Activated CD8-positive, alpha-beta T cell treated with anti-CD3 and anti-CD28 coated beads, Interleukin-2, amount 10 ng/mL, durations not matched to agents 7 days and 5 days (primary cell): ENCODE measurements around the gene SCART1. TPM values are rescaled to one million over a fixed set of nuclear protein-coding genes. Genes with fewer than 3 reads are reported as not detected.

Experiments used
- ATAC-seq: fragments of 150-1000 bp; cut with Tn5 transposase; one replicate; pipeline ENCODE4 v1.10.0; 2021; ENCODE audit warnings: moderate library complexity
- CTCF ChIA-PET: fragments of 350-600 bp; sonication (Branson Sonifier 250); formaldehyde crosslinking; loops from one replicate; lab custom pipeline; 2021; ENCODE audit warnings: antibody characterized with exemption; lab: Charles Lee
- POLR2A ChIA-PET: fragments of 350-600 bp; sonication (Branson Sonifier 250); formaldehyde crosslinking; loops from one replicate; lab custom pipeline; 2021; ENCODE audit warnings: antibody characterized with exemption; lab: Charles Lee
- DNase-seq: peaks from one replicate; pipeline ENCODE4 v3.0.0-alpha.2; 2020
- H3K27ac Mint-ChIP-seq: one replicate; pipeline ENCODE4 v1.8.0; 2021; ENCODE audit warnings: mild to moderate bottlenecking, mixed read lengths
- H3K27me3 Mint-ChIP-seq: one replicate; pipeline ENCODE4 v1.8.0; 2021; ENCODE audit warnings: low read depth, mixed read lengths
- H3K36me3 Mint-ChIP-seq: one replicate; pipeline ENCODE4 v1.8.0; 2021; ENCODE audit warnings: low read depth, mixed read lengths
- H3K4me1 Mint-ChIP-seq: one replicate; pipeline ENCODE4 v1.8.0; 2021; ENCODE audit warnings: low read depth, mixed read lengths
- H3K4me3 Mint-ChIP-seq: one replicate; pipeline ENCODE4 v1.8.0; 2021; ENCODE audit warnings: mild to moderate bottlenecking, mixed read lengths
- H3K9me3 Mint-ChIP-seq: one replicate; pipeline ENCODE4 v1.8.0; 2022; ENCODE audit warnings: mixed read lengths; ENCODE audit not compliant: insufficient read depth
- total RNA-seq, 2 experiments: library from RNA; stranded (reverse); gene quantifications; one replicate each; pipeline ENCODE4 v1.2.3, GENCODE V29; 2021

The SCART1 gene
- total RNA-seq, 2 experiments from 2014 or later, result 2.0 to 2.7 TPM

DNA sequence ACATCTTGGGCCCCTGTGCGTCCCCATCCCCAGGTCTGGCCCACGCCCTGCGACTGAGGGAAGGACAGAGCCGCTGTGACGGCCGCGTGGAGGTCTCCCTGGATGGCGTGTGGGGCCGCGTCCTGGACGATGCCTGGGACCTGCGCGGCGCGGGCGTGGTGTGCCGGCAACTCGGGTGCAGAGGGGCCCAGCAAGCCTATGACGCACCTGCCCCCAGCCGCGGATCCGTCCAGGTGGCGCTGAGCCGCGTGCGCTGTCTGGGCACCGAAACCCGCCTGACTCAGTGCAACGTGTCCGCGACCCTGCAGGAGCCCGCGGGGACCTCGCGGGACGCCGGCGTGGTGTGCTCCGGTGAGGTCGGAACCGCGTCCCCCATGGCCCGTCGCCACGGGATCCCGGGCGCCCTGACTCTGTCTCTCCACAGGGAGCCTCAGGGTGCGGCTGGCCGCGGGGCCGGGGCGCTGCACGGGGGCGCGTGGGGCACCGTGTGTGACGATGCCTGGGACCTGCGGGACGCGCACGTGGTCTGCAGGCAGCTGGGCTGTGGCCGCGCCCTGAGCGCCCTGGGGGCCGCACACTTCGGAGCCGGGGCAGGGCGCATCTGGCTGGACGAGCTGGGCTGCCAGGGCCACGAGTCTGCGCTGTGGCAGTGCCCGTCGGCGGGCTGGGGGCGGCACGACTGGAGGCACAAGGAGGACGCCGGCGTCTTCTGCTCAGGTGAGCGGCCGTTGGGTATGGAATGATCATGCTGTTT, 5.9 kb downstream of the SCART1 start:
- no peak overlapping the region for H3K4me3 Mint-ChIP-seq
- no peaks in the 10 kb centered on the region for H3K27me3 Mint-ChIP-seq
- H3K9me3 Mint-ChIP-seq, result no peaks in the 10 kb centered on the region
- DNase-seq (no peak), ATAC-seq (no peak)
- ChIA-PET CTCF (no interaction called here), POLR2A (no interaction called here)
- H3K27ac Mint-ChIP-seq, result no peak overlapping the region
- no peaks in the 10 kb centered on the region for H3K4me1 Mint-ChIP-seq
- H3K36me3 Mint-ChIP-seq, result no peaks in the 10 kb centered on the region

DNA sequence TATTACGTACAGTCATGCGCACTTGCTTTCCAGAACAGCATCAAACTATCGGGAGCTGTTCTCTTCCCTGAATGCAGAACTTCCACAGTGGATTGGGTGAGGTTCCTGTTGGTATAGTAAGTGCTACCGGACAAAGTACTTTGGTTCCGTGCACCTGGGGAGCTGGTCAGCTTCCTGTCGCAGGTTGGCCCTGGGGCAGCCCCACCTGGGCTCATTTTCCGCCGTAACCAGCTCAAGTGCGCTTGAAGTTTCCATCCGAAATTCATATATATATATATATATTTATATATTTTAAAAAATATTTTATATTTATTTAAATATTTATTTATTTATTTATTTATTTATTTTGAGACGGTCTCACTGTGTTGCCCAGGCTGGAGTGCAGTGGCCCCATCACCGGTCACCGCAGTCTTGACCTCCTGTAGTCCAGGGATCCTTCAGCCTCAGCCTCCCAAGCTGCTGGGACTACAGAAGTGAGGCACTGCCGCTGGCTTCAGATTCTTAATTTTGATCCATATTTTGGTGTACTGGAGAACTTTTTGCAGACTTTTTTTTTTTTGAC, 6.5 kb downstream of the SCART1 start:
- Mint-ChIP-seq H3K9me3 (no peaks in the 10 kb centered on the region), H3K36me3 (no peaks in the 10 kb centered on the region)
- POLR2A ChIA-PET, result interaction anchor here (0.6 kb wide), 1 partner anchor 15 kb away, joined by 6 read pairs; no protein-coding TSS in a partner anchor

DNA sequence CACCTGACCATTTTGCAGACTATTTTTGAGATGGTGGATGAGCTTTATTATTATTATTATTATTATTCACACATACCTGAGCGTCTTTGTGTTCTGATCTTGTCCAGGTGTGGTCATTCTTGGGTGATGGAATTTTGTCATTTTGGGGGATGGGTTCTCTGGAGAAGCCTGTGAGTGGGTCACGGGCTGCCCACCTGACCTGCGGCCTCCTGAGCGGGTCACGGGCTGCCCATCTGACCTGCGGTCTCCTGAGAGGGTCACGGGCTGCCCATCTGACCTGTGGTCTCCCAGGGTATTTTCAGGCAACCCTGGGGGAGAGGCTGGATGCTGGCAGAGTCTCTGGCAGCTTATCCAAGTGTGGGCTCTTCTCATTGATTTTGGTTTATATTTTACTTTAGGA, 7.3 kb downstream of the SCART1 start:
- no peaks in the 10 kb centered on the region for H3K9me3 Mint-ChIP-seq
- no peak for DNase-seq
- H3K27ac Mint-ChIP-seq, result no peak overlapping the region
- CTCF ChIA-PET, result no interaction called here
- H3K27me3 Mint-ChIP-seq, result no peaks in the 10 kb centered on the region
- ATAC-seq, result no peak
- H3K4me1 Mint-ChIP-seq, result no peaks in the 10 kb centered on the region
- no peaks in the 10 kb centered on the region for H3K36me3 Mint-ChIP-seq
- POLR2A ChIA-PET, result interaction anchor here (0.5 to 0.6 kb wide), 2 partner anchors 14 to 142 kb away, joined by 3 to 6 read pairs; no protein-coding TSS in a partner anchor
- H3K4me3 Mint-ChIP-seq, result no peak overlapping the region

More for the DNA sequence above, 6.5 kb downstream of the SCART1 start:
- ATAC-seq, result no peak
- no peak for DNase-seq
- H3K27me3 Mint-ChIP-seq, result no peaks in the 10 kb centered on the region
- no peaks in the 10 kb centered on the region for H3K4me1 Mint-ChIP-seq
- CTCF ChIA-PET, result no interaction called here
- no peak overlapping the region for H3K27ac Mint-ChIP-seq
- H3K4me3 Mint-ChIP-seq, result no peak overlapping the region

DNA sequence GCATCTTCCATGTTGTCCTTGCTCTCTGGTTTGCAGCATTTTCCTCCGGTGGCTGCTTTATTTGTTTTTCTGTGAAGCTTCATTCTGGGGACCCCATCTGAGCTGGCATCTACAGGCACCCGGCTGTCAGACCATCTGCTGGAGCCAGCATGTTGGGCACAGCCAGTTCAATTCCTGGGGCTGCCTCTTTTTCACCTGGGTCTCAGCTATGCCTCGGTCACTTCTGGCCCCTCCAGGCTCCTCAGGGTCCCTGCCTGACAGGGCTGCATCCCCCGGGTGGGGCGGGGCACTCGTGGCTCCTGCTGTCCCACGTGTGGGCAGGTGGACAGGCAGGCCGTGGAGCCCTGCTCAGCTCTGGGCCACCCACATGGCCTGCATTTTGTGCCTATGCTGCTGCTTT, 8.1 kb downstream of the SCART1 start:
- H3K27me3 Mint-ChIP-seq, result no peaks in the 10 kb centered on the region

DNA sequence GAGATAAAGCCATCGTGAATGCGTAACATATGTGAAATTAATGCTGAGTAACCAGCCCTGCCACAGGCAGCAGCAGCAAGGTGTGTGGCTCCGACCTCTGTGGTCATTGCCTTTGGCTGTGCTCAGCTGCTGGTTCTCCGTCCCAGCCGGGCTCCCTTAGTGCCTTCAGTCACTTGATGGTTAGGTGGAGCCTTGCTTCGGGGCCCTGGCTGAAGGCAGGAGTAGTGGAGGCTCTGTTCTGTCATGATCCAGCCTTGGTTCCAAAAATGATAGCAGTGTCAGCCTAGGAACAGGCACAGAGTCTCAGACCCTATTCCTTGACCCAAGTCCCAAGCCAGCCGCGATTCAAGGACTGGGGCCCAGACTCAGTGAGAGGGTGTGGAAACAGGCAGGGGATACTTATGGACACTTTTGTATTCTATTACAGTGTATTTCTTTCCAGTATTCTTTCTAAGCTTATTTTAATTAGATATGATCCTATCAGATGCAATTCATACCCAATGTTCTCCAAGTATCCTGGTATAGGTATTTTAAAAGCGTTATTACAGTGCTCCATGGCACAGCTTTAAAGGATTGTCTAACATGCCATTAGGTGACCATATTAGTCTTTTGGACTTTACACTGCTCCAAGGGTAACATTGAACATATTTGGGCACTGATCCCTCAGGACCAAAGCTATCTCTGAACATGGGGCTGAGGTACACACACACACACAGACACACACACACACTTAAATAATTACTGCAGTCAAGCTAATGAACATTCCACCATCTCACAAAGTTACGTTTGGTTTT, 9.0 kb downstream of the SCART1 start:
- H3K4me1 Mint-ChIP-seq, result no peaks in the 10 kb centered on the region
- CTCF ChIA-PET, result no interaction called here
- DNase-seq (no peak), ATAC-seq (no peak)
- no peaks in the 10 kb centered on the region for H3K27me3 Mint-ChIP-seq
- no peaks in the 10 kb centered on the region for H3K36me3 Mint-ChIP-seq
- POLR2A ChIA-PET, result no interaction called here
- no peak overlapping the region for H3K27ac Mint-ChIP-seq
- H3K4me3 Mint-ChIP-seq, result no peak overlapping the region
- no peaks in the 10 kb centered on the region for H3K9me3 Mint-ChIP-seq

More for the DNA sequence above, 8.1 kb downstream of the SCART1 start:
- no peak for DNase-seq
- POLR2A ChIA-PET, result no interaction called here
- Mint-ChIP-seq H3K4me1 (no peaks in the 10 kb centered on the region), H3K4me3 (no peak overlapping the region), H3K27ac (no peak overlapping the region), H3K36me3 (no peaks in the 10 kb centered on the region), H3K9me3 (no peaks in the 10 kb centered on the region)
- ATAC-seq, result no peak
- CTCF ChIA-PET, result no interaction called here

DNA sequence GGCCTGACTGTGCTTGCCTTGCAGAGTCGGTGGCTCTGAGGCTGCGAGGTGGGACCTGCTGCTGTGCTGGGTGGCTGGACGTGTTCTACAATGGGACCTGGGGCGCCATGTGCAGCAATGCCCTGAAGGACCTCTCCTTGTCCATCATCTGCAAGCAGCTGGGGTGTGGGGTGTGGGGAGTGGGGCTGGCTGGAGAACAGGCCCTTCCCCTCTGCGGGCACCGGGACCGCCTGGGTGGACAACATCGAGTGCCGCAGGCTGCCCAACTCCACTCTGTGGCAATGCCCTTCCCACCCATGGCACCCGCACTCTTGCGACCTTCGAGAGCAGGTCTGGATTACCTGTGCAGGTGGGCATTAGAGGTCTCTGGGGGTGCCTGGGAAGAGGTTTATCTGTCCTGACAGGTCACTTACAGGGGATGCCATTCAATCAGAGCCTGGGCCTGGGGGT, 10.9 kb downstream of the SCART1 start:
- peak; percentile 12 for DNase-seq
- Mint-ChIP-seq H3K4me1 (no peaks in the 10 kb centered on the region), H3K27me3 (no peaks in the 10 kb centered on the region), H3K27ac (no peak overlapping the region), H3K9me3 (no peaks in the 10 kb centered on the region), H3K36me3 (peaks cover 4% of the 10 kb centered on the region), H3K4me3 (no peak overlapping the region)
- ChIA-PET CTCF (interaction anchor here (3.0 kb wide), 1 partner anchor 26 kb away, joined by 11 read pairs; no protein-coding TSS in a partner anchor), POLR2A (no interaction called here)
- no peak for ATAC-seq

DNA sequence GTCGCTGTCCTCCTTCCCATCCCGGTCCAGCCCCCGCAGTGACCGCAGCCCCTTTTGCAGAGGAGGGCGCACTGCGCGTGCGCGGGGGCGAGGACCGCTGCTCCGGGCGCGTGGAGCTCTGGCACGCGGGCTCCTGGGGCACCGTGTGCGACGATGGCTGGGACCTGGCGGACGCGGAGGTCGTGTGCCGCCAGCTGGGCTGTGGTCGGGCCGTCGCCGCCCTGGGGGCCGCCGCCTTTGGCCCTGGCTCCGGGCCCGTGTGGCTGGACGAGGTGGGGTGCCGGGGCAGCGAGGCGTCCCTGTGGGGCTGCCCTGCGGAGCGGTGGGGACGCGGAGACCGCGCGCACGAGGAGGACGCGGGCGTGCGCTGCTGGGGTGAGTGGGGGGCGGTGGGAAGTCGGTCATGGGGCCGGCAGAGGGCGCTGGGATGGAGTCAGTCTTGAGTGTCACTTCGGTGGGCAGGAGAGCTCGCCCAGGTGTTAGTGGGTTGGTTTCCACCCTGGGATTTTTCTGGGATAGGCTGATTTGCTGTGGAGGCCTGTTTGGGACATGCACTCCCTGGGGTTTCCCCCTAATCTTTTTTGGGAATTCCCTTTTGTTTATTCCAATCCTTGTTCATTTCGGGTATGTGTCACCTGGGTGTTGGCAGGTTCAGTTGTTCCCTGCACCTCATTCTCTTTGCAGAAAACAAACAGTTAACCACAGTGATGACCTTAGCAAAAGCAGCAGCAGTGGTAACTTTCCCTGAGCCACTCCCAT, 11.6 kb downstream of the SCART1 start:
- H3K9me3 Mint-ChIP-seq, result no peaks in the 10 kb centered on the region
- no peak for ATAC-seq
- peak; percentile 3 for DNase-seq
- H3K27me3 Mint-ChIP-seq, result no peaks in the 10 kb centered on the region
- POLR2A ChIA-PET, result no interaction called here
- H3K4me3 Mint-ChIP-seq, result no peak overlapping the region
- H3K4me1 Mint-ChIP-seq, result no peaks in the 10 kb centered on the region
- CTCF ChIA-PET, result interaction anchor here (3.0 kb wide), 1 partner anchor 26 kb away, joined by 11 read pairs; no protein-coding TSS in a partner anchor
- H3K36me3 Mint-ChIP-seq, result peaks cover 4% of the 10 kb centered on the region
- H3K27ac Mint-ChIP-seq, result no peak overlapping the region

DNA sequence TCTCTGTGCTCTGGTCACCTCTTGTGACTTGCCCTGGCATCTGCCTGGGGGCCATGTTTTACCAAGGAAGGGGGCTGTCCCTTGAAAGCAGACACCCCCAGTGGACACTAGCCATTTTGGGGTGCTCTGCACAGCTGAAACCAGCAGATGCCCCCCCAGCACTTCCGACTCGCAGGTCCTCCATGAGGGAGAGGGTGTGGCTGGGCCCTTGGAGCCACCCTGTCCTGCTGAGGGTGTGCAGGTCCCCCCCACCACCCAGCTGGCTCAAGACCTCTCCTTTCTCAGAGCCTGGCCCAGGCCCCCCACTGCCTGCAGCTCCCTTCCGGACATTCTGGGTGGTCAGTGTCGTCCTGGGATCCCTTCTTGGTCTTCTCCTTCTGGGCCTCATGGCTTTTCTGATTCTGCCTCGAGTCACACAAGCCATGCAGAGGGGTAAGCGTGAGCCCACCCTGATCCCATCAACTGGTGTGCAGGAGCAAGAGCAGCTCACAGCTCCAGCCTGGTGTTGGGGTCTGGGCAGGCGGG, 12.3 kb downstream of the SCART1 start:
- Mint-ChIP-seq H3K27ac (no peak overlapping the region), H3K9me3 (no peaks in the 10 kb centered on the region), H3K27me3 (no peaks in the 10 kb centered on the region), H3K4me1 (no peaks in the 10 kb centered on the region), H3K4me3 (no peak overlapping the region), H3K36me3 (peaks cover 4% of the 10 kb centered on the region)
- ATAC-seq (no peak), DNase-seq (peak; percentile 9)
- ChIA-PET POLR2A (no interaction called here), CTCF (interaction anchor here (3.0 kb wide), 1 partner anchor 27 kb away, joined by 11 read pairs; no protein-coding TSS in a partner anchor)

DNA sequence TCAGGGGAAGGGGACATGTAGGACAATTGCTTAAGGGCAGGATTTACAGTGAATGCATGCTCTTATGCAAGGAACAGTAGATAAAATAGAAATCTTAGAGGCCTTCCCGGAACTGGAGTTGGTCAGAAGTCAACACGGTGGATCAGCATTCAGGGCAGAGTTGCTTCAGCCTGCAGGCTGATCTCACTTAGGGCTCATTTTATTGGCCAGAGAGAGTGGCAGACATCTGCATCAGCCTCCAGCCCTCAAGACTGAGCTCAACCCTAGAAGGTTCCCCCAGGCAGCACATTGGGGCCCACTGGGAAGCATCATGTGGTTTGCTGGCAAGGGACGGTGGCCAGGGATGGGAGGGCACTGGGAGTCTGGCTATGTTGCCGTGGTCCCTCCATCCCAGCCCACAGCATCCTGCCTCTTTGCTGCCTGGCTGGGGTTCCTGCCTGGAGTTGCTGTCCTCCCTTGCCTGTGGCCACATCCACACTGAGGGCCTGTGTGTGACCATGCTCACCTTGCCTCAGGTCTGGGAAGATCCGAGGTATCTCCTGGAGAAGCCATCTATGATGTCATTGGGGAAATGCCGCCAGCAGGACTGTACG, 13.0 kb downstream of the SCART1 start:
- peaks cover 4% of the 10 kb centered on the region for H3K36me3 Mint-ChIP-seq
- no peaks in the 10 kb centered on the region for H3K27me3 Mint-ChIP-seq
- no peak overlapping the region for H3K27ac Mint-ChIP-seq
- ATAC-seq (no peak), DNase-seq (peak; percentile 18)
- CTCF ChIA-PET, result interaction anchor here (3.0 kb wide), 1 partner anchor 28 kb away, joined by 11 read pairs; no protein-coding TSS in a partner anchor
- no peaks in the 10 kb centered on the region for H3K4me1 Mint-ChIP-seq
- POLR2A ChIA-PET, result no interaction called here
- H3K4me3 Mint-ChIP-seq, result no peak overlapping the region
- H3K9me3 Mint-ChIP-seq, result no peaks in the 10 kb centered on the region

DNA sequence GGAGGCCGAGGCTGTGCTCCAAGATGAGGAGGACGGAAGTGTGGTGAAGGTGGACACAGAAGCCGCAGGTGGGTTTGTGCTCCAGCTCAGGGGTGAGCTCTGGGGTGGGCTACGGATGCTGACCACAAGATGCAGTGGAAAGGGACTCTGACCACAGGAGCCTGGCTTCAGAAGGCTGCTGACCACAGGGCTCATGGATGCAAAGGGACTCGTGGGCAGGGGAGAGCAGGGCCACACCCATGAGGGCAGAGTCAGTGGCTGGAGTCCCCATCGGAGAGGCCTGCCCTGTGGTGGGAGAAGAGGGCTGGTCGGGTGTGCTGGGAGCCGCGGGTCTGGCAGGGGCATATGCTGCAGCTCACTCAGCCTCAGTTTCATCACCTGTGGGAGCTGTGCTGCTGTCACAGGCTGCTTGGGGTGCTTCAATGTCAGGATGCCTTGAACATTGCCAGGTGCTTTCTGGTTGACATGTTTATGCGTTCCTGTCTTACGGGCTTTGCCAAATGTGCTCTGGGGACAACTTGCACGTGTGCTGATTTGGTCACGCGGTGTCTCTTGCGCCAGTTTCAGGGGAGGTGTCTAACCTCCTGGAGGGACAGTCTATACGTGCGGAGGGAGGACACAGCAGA, 13.7 kb downstream of the SCART1 start:
- Mint-ChIP-seq H3K27ac (no peak overlapping the region), H3K4me1 (no peaks in the 10 kb centered on the region), H3K36me3 (peaks cover 4% of the 10 kb centered on the region), H3K4me3 (no peak overlapping the region), H3K9me3 (no peaks in the 10 kb centered on the region), H3K27me3 (no peaks in the 10 kb centered on the region)
- ATAC-seq (no peak), DNase-seq (peak; percentile 18)
- POLR2A ChIA-PET, result no interaction called here
- CTCF ChIA-PET, result no interaction called here
